GM21786 (cell line): ENCODE results near the gene DUS2.

Source experiments
- ATAC-seq: cut with Tn5 transposase; IDR thresholded peaks from one replicate; pipeline ENCODE4 v1.9.1; 2021; ENCODE audit not compliant: unreplicated experiment

DUS2 gene

DNA sequence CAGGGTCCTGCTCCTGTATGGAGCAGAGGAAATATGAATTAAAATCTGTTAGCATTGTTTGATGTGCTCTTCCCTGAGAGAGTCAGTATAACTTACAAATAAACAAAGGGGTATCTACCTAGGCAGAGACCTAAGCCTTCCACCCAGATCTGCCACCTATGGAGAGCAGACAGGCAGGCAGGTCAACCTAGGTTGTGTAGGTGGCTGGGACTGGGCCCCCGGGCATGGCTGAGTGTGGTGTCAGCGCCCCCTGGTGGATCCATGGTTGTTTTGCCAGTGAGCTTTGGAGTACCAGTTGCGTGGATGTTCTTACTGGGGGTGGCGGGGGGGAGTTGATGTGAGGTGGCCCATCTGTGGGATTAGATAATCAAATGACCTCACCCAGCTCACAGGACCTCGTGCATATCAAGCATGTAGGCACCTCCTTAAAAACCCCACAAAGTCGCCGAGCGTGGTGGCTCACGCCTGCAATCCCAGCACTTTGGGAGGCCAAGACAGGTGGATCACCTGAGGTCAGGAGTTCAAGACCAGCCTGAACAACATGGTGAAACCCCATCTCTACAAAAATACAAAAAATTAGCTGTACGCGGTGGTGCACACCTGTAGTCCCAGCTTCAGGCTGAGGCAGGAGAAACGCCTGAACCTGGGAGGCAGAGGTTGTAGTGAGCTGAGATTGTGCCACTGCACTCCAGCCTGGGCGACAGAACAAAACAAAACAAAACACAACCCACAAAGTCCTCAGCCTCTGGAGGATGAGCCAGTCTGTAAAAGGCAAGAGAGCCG, 17.6 kb downstream of the DUS2 start:
- ATAC-seq, result peak; percentile 76

- ATAC-seq, result no peak
These were observed 18.7 kb downstream of the DUS2 start for GRCh38 chr16:68041783-68042182.

GRCh38 chr16:68046106-68046505, 23.0 kb downstream of the DUS2 start:
- ATAC-seq, result no peak

DNA sequence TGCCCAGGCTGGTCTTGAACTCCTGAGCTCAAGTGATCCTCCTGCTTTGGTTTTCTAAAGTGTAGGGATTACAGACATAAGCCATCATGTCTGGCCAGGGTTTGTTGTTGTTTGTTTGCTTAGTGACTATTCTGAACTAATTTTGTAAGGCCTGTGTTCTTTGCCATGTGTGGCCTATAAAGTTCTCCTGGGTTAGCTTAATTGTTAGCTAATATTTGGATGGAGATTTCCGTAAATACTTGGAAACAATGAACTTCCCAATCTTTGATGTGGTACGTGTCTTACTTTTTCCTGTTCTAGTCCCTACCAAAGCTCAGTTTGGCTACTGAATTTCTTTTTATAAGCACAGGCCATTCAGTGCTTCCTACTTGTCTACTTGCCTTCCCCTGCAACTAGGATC, 24.9 kb downstream of the DUS2 start:
- no peak for ATAC-seq

DNA sequence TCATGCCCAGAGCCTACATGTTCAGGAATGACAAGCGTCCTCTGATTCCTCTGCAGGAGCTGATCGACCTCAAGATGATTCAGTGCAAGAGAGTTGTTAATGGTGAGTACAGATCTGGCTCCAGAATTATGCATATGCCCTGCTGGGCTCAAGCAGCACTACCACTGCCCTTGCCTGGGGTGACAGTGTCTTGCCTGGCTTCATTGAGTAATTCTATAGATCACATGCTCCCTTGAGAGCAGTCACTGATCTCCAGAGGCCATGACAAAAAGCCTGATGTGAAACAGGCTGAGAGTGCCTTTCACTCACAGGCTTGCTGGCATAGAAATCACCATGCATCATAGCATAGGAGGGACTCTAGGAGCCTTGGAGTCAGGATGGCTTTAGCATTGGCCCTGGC, 26.4 kb downstream of the DUS2 start:
- no peak for ATAC-seq

DNA sequence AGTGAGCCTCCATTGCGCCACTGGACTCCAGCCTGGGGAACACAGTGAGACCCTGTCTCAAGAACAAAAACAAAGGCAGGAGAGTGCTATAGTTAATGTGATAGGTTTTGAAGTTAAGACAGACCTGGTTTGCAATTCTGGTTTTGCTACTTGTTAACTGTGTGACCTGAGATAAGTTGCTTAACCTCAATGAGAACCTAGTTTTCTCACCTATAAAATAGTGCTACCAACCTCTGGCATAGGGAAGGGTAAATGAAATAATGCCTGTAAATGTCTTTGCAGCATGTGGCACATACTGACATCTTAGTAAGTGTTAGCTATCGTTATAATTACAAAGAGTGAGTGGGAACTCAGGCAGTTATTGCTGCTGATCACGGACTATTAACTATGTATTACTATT, 32.3 kb downstream of the DUS2 start:
- ATAC-seq, result no peak

DNA sequence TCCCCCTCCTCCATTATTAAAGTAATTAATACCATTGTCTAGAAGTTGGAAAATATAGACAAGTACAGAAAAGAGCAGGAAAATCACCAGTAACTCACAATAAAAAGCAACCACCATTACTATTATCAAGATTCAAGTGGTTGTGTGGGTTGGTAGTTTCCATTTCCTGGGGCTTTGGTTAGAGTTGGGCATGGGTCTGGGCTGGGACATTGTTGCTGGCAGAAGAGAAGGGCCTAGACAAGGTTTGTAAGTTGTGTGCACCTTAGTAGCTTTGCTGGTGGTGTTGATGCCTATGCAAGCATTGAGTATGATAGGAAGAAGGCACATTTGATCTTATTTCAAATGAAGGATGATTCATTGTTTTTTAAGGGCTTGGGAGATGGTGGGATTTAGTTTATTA, 36.7 kb downstream of the DUS2 start:
- no peak for ATAC-seq

- no peak for ATAC-seq
These were observed 38.3 kb downstream of the DUS2 start for GRCh38 chr16:68061396-68061795.

- ATAC-seq, result no peak
These were observed 39.9 kb downstream of the DUS2 start for GRCh38 chr16:68062910-68063393.

DNA sequence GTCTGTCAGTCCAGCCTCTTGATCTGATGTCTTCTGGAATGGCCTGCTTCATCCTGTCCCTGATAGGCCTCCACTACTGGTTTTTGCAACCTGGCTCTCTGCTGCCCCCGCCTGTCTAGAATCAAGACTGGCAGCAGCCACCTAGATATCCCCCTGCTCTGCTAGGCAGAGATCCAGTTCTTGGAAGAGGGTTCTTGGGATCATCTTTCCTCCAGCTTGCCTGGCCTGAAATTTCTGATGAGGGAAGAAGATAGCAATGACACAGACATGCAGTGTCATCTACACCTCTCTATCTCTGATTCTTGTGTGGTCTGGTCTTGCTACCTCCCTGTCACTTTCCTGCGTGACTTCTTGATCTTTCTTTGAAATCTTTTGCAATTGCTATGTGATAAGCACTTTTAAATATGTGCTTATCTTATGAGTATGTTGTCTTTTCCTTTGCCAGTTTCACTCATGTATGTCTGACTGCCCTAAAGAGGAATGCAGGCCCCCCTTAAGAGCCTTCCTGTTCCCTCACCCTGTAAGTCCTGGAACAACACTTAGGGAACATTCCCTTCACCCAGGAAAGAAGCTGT, 41.8 kb downstream of the DUS2 start:
- no peak for ATAC-seq

- no peak for ATAC-seq
These were observed 42.7 kb downstream of the DUS2 start for GRCh38 chr16:68065716-68066305.

DNA sequence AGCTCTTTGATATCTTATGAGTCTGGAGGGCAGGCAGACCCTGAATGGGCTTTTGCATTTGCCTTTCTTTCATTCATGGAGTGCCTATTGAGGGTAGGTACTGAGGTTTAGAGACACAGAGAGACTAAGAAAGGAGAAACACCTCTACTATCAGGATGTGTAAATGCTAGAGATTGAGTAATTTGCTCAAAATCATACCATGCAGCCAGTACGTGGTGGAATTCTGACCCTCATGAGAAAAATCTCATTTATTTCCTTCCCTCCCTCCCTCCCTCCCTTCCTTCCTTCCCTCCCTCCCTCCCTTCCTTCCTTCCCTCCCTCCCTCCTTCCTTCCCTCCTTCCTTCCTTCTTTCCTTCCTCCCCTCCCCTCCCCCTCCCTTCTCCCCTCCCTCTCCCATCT, 43.7 kb downstream of the DUS2 start:
- no peak for ATAC-seq

DNA sequence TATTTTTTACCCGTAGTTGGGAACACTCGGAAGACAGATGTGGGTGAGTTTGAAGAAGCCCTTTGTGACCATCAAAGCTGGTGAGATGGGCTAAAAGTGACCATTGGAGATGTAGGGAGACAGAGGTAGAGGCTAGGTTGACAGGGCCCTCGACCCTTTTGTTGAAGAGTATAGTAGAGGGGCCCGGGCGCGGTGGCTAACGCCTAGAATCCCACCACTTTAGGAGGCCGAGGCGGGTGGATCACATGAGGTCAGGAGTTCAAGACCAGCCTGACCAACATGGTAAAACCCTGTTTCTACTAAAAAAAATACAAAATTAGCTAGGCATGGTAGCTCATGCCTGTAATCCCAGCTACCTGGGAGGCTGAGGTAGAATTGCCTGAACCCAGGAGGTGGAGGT, 45.8 kb downstream of the DUS2 start:
- no peak for ATAC-seq

- no peak for ATAC-seq
These were observed 46.6 kb downstream of the DUS2 start for GRCh38 chr16:68069511-68070248.

DNA sequence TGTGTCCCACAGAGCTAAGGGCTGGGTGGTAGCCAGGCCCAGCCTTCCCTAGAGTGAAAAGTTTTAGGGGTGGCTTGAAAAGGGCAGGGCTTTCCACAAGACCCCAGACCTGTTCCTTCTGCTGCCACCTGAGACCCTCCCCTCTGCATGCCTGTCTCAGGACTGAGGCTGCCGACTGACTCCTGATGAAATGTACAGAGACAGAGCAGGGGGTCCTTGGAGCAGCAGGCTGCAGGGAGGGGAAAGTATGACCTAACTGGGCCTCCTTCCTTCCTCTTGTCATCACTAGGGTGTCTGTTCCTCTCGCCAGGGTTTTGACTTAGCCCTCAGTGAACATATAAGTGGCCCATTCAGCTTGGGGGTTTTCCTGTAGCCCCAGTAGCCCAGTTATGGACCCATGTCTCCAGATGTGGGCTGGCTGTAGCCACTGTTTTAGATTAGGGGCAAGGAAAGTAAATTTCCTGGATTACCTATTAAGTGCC, 47.2 kb downstream of the DUS2 start:
- no peak for ATAC-seq

DNA sequence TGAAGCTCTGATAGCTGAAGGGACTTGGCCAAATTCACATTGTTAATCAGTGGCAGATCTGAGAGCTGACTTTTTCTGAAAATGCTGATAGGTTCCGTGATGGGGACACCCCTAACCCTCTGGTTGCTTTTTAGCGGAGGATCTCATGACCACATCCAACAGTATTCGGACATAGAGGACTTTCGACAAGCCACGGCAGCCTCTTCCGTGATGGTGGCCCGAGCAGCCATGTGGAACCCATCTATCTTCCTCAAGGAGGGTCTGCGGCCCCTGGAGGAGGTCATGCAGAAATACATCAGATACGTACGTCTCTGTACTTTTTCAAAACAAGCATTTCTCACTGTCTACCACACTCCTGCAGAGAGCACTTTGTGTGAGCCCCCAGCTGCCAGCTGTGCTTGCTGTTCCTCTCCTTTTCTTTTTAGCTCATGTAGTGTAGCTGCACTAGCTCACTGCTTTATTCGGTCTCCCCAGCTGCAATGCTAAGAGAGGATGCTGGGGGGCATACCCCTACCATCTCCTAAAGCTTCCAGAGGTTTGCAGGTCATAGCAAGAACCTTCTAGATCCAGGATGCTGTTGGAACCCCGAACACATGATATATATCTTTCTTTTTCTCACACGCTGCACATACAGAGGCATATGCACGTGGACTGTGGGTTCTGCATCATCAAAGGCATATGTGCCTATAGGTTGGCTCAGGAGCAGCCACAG, 47.9 kb downstream of the DUS2 start:
- peak; percentile 35 for ATAC-seq

- ATAC-seq, result no peak
These were observed 48.4 kb downstream of the DUS2 start for GRCh38 chr16:68071518-68071901.

- no peak for ATAC-seq
These were observed 49.1 kb downstream of the DUS2 start for GRCh38 chr16:68072038-68072695.

- no peak for ATAC-seq
These were observed 51.0 kb downstream of the DUS2 start for GRCh38 chr16:68073902-68074760.
